Retina (tissue), 1 donor: ENCODE data around the gene ITIH3.
A peak's percentile ranks its signal among the peaks of the same experiment; 100 is the strongest.

Experiments used
- DNase-seq: peaks from one replicate; pipeline ENCODE4 v3.0.0-alpha.2; 2016

Gene ITIH3

GRCh38 chr3:52827866-52828376 is 33.3 kb downstream of the ITIH3 start:
- DNase-seq = no peak

- no peak for DNase-seq
Measured at GRCh38 chr3:52829482-52829881, 34.9 kb downstream of the ITIH3 start.

- DNase-seq = no peak
Measured at GRCh38 chr3:52829906-52830463, 35.4 kb downstream of the ITIH3 start.

- no peak for DNase-seq
Measured at GRCh38 chr3:52830535-52831258, 36.1 kb downstream of the ITIH3 start, which contains the start of gene ITIH4. Gene ITIH4, minus strand, starts transcription at chr3:52830672. Its CDS starts 30 bp downstream, at chr3:52830642.

GRCh38 chr3:52831500-52832301 is 37.1 kb downstream of the ITIH3 start:
- no peak for DNase-seq

- no peak for DNase-seq
Measured at GRCh38 chr3:52833202-52833601, 38.6 kb downstream of the ITIH3 start.

- peak; percentile 76 for DNase-seq
Measured at GRCh38 chr3:52834871-52835501, 40.4 kb downstream of the ITIH3 start, which contains the start of gene MUSTN1. Gene MUSTN1, minus strand, starts transcription at chr3:52835019. Its CDS starts 71 bp downstream, at chr3:52834948.

- DNase-seq = no peak
Measured at GRCh38 chr3:52835766-52836470, 41.3 kb downstream of the ITIH3 start.

- no peak for DNase-seq
Measured at GRCh38 chr3:52836471-52836845, 41.9 kb downstream of the ITIH3 start.

- no peak for DNase-seq
Measured at GRCh38 chr3:52836986-52837385, 42.4 kb downstream of the ITIH3 start.

- DNase-seq = no peak
Measured at GRCh38 chr3:52838561-52839267, 44.1 kb downstream of the ITIH3 start.

GRCh38 chr3:52839268-52839575 is 44.6 kb downstream of the ITIH3 start:
- no peak for DNase-seq

- DNase-seq = no peak
Measured at GRCh38 chr3:52839892-52840545, 45.4 kb downstream of the ITIH3 start.

- DNase-seq = no peak
Measured at GRCh38 chr3:52841211-52841980, 46.8 kb downstream of the ITIH3 start.

GRCh38 chr3:52841981-52842340 is 47.4 kb downstream of the ITIH3 start:
- no peak for DNase-seq

- DNase-seq = no peak
Measured at GRCh38 chr3:52842424-52842823, 47.8 kb downstream of the ITIH3 start.

- DNase-seq = no peak
Measured at GRCh38 chr3:52843108-52843865, 48.7 kb downstream of the ITIH3 start.

GRCh38 chr3:52843881-52844280 is 49.3 kb downstream of the ITIH3 start:
- DNase-seq = no peak

- DNase-seq = no peak
Measured at GRCh38 chr3:52844290-52844975, 49.8 kb downstream of the ITIH3 start.
